ENCODE data around the gene SYPL2.

The SYPL2 gene

DNA sequence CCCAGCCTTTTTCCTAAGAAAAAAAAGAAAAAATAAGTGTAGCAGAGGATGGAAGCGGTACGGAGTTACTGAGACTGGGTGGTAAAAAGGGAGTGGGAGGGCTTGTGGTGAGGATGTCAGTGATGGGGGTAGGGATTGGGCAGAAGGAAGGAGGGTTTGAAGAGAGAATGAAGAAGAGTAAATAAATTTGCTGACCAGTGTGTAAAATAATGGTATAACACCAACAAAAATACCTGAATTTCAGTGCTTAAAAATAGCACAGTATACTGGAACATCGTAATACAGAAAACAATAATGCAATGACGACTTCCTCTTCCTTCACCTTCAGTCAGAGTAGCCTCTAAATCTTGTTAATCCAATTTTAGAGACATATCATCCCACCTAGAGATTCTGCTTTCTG lies 18.8 kb upstream of the SYPL2 start:
- H3K4me3 ChIP-seq (ENCODE audit: low read length), result no peak overlapping the region
- DNase-seq (ENCODE audit: low read depth), result no peak
- TF ChIP-seq, protein P1, sequence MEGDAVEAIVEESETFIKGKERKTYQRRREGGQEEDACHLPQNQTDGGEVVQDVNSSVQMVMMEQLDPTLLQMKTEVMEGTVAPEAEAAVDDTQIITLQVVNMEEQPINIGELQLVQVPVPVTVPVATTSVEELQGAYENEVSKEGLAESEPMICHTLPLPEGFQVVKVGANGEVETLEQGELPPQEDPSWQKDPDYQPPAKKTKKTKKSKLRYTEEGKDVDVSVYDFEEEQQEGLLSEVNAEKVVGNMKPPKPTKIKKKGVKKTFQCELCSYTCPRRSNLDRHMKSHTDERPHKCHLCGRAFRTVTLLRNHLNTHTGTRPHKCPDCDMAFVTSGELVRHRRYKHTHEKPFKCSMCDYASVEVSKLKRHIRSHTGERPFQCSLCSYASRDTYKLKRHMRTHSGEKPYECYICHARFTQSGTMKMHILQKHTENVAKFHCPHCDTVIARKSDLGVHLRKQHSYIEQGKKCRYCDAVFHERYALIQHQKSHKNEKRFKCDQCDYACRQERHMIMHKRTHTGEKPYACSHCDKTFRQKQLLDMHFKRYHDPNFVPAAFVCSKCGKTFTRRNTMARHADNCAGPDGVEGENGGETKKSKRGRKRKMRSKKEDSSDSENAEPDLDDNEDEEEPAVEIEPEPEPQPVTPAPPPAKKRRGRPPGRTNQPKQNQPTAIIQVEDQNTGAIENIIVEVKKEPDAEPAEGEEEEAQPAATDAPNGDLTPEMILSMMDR (conservative IDR thresholded peaks at IDR 0.05; ENCODE audit: low read depth, low read length), result no peak

DNA sequence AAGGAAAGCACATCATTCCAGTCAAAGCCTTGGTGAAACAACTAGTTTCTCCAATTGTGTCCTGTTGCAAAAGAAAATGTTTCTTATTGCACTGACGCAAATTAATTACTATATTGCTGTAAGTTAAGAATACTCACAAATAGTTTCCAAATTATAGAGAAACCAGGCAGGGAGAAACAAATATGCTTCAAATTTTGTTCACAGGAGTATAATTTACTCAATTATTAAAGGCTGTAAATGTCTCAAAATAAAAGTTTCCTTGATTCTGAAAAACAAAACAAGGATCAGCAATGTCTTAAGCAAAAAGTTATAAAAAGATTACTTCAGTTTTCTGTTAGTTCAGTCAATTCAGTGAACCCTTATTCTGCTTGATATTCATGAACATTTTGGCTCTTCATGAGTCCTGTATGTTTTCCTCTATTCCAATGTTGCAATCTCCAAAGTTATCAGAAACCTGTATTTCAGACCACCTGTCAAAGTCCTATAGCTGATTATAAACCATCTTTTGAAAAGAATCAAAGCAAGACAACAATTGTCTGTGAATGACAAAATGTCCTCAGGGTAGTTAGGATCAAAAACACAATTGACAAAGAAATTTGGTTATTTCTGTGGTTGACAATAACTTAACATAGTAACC lies 11.7 kb upstream of the SYPL2 start:
- no peak for DNase-seq (ENCODE audit: low read depth)
- no peak overlapping the region for H3K4me3 ChIP-seq (ENCODE audit: low read length)
- TF ChIP-seq, protein P1 (conservative IDR thresholded peaks at IDR 0.05; ENCODE audit: low read depth, low read length), result no peak

DNA sequence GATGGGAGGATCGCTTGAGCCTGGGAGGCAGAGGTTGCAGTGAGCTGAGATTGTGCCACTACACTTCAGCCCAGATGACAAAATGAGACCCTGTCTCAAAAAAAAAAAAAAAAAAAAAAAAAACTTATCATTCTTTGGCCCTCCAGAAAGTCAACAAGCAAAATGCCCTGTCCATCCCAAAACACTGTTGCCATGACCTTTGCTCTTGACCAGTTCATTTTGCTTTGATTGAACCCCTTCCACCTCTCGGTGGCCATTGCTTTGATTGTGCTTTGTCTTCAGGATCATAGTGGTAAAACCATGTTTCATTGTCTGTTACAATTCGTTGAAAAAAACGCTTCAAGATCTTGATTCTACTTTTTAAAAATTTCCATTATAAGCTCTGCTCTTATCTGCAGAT lies 8.5 kb upstream of the SYPL2 start:
- TF ChIP-seq, protein P1 (conservative IDR thresholded peaks at IDR 0.05; ENCODE audit: low read depth, low read length), result no peak
- no peak overlapping the region for H3K4me3 ChIP-seq (ENCODE audit: low read length)
- DNase-seq (ENCODE audit: low read depth), result no peak

DNA sequence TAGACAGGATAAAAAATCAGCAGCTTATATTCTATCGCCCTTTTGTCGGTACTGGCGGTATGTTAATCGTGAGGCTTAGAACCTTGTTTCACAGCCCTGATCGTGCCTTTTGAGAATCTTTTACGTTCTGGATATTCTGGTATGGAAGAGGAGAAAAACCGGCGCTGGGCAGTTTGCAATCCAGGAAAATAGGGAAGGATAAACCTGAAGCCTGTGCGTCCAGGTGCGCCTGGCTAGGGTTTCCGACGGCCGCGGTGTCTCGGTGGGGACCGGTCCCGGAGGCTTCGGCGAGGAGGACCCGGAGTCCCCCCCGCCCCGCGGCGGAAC lies 258 bp upstream of the SYPL2 start:
- TF ChIP-seq, protein P1 (conservative IDR thresholded peaks at IDR 0.05; ENCODE audit: low read depth, low read length), result no peak
- peak overlapping the region; percentile 41 for H3K4me3 ChIP-seq (ENCODE audit: low read length)
- no peak for DNase-seq (ENCODE audit: low read depth)

DNA sequence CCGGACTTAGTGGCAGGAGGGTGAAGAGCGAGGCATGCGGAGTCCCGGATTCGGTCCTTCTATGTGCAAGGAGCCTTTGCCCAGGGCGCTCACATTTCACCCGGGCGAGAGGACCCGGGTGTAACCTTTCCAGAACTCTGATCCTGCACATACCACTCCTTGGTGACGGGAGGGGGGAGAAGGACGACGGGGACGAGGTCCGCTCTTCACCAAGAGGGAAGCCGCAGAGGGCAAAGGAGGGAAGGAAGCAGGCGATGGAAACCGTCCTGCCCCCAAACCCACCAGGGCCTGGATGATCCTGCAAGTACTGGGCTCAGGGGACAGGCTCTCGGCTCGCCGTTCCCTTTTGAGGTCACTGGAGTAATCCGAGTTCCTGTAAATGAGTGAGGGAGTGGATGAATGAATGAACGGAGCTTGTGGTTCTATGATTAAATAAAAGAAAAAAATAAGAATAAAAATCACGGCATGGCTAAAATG lies 993 bp downstream of the SYPL2 start:
- no peak overlapping the region for H3K4me3 ChIP-seq (ENCODE audit: low read length)
- DNase-seq (ENCODE audit: low read depth), result no peak
- TF ChIP-seq, protein P1 (conservative IDR thresholded peaks at IDR 0.05; ENCODE audit: low read depth, low read length), result no peak

DNA sequence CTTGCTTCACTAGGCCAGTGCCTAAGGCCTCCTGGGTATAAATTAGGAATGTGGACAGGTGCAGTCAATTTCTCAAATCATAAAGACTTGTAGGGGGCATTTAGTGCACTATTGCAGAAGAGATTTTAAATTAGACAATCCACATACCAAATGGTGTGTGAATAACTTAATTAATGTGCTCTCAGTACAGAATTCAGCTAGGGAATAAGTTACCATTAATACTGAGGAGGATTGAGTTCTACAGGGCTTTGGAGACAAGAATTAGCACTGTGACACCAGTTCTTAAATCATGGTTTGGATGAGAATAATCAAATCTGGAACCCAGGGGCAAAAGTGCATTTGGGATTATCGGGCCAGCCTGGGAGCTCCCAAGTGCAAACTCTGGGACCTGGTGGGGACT lies 1.7 kb downstream of the SYPL2 start:
- TF ChIP-seq, protein P1 (conservative IDR thresholded peaks at IDR 0.05; ENCODE audit: low read depth, low read length), result no peak
- DNase-seq (ENCODE audit: low read depth), result no peak

DNA sequence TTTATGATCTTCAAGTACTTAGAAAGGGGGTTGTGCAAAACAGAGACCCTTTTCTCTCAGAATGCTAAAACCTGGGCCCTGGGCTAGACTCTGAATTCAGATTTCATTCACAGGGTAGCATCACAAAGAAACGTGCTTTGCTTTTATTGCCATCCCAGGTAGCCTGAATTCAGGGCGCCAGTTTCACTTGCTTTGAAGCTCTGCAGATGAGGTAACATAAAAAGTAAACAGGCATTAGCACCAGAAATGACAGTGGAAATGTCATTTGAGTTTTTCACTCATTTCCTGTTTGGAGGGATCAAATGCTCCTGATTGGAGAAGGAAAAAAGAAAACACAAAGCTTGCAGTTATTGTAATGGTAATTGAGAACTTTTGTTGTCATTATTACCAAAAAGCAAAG lies 2.6 kb downstream of the SYPL2 start:
- no peak overlapping the region for H3K4me3 ChIP-seq (ENCODE audit: low read length)
- DNase-seq (ENCODE audit: low read depth), result no peak
- TF ChIP-seq, protein P1 (conservative IDR thresholded peaks at IDR 0.05; ENCODE audit: low read depth, low read length), result no peak

More for the DNA sequence above, 1.7 kb downstream of the SYPL2 start:
- no peak overlapping the region for H3K4me3 ChIP-seq (ENCODE audit: low read length)
